GM21381 (cell line): Measurements from ENCODE around the gene TNK1.

Source experiments
- ATAC-seq: cut with Tn5 transposase; IDR thresholded peaks from one replicate; pipeline ENCODE4 v1.9.1; 2021; ENCODE audit warnings: mild to moderate bottlenecking, moderate library complexity; ENCODE audit not compliant: unreplicated experiment

TNK1 gene

GRCh38 chr17:7431231-7431630 is 50.3 kb downstream of the TNK1 start:
- no peak for ATAC-seq

- no peak for ATAC-seq
Observed at GRCh38 chr17:7432296-7432695, 51.4 kb downstream of the TNK1 start.

GRCh38 chr17:7435676-7436555 is 55.0 kb downstream of the TNK1 start:
- ATAC-seq: peak; percentile 21

- no peak for ATAC-seq
Observed at GRCh38 chr17:7436556-7437368, 55.9 kb downstream of the TNK1 start.

GRCh38 chr17:7437369-7437863 is 56.5 kb downstream of the TNK1 start:
- no peak for ATAC-seq

GRCh38 chr17:7437950-7438614 is 57.2 kb downstream of the TNK1 start:
- ATAC-seq: no peak

- no peak for ATAC-seq
Observed at GRCh38 chr17:7438656-7439460, 58.0 kb downstream of the TNK1 start.
